ENCODE results near the gene MAPK8IP3.

Gene MAPK8IP3

DNA sequence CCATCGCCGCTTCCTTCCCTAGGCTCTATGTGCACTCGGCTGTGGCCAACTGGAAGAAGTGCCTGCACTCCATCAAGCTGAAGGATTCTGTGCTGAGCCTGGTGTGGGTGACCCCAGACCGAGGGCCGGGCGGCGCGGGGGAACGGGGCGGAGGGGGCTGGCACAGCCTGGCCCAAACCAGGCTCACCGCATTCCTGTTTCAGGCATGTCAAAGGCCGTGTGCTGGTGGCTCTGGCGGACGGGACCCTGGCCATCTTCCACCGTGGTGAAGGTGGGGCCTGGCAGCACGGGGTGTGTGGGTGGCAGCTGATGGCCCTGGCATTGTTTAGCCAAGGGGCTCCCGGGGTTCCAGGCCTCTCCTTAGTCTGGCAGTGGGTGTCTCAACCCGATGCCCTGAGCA, 60.7 kb downstream of the MAPK8IP3 start:
- H3K27me3 ChIP-seq (ENCODE audit: insufficient read depth, low read length, poor library complexity), result no peaks in the 10 kb centered on the region
- no peak overlapping the region for H3K4me2 ChIP-seq (ENCODE audit: low read length)
- no peaks in the 10 kb centered on the region for H3K79me1 ChIP-seq (ENCODE audit: low read length)
- H4K8ac ChIP-seq (ENCODE audit: low read depth, low read length), result no peak overlapping the region
- H2BK120ac ChIP-seq (ENCODE audit: low read depth, low read length), result no peak overlapping the region
- H3K27ac ChIP-seq (ENCODE audit: low read depth, low read length), result no peak overlapping the region
- H3K4me3 ChIP-seq (ENCODE audit: low read length), result no peak overlapping the region
- H2AK5ac ChIP-seq (ENCODE audit: low read length), result no peak overlapping the region
- H3K4me1 ChIP-seq (ENCODE audit: control insufficient read depth, low read depth, low read length), result no peaks in the 10 kb centered on the region
- H3K36me3 ChIP-seq (ENCODE audit: control insufficient read depth, insufficient read depth, low read length), result no peaks in the 10 kb centered on the region
- H4K5ac ChIP-seq (ENCODE audit: low read length), result no peak overlapping the region
- no peak for DNase-seq
- H3K18ac ChIP-seq (ENCODE audit: low read length), result no peak overlapping the region
- H2BK5ac ChIP-seq (ENCODE audit: low read length), result no peak overlapping the region
- no peak overlapping the region for H3K9ac ChIP-seq (ENCODE audit: low read length)
- H3K23ac ChIP-seq (ENCODE audit: low read length), result no peak overlapping the region
- no peak overlapping the region for H3K4ac ChIP-seq (ENCODE audit: low read depth, low read length)
- H3K79me2 ChIP-seq (ENCODE audit: control insufficient read depth, insufficient read depth, low read length), result no peaks in the 10 kb centered on the region
- no peak overlapping the region for H2BK15ac ChIP-seq (replicated peaks; ENCODE audit: low read depth)
- no peak overlapping the region for H3K56ac ChIP-seq (ENCODE audit: low read length)
- no CpG with 5 or more reads among the region's 18 CpGs for WGBS (ENCODE audit: extremely low coverage, insufficient coverage, low lambda C conversion rate)

GRCh38 chr16:1767116-1767994, 61.4 kb downstream of the MAPK8IP3 start:
- H3K36me3 ChIP-seq (ENCODE audit: control insufficient read depth, insufficient read depth, low read length), result no peaks in the 10 kb centered on the region
- no peak overlapping the region for H3K9ac ChIP-seq (ENCODE audit: low read length)
- WGBS (ENCODE audit: extremely low coverage, insufficient coverage, low lambda C conversion rate), result no CpG with 5 or more reads among the region's 42 CpGs
- H2AK5ac ChIP-seq (ENCODE audit: low read length), result no peak overlapping the region
- no peak overlapping the region for H4K8ac ChIP-seq (ENCODE audit: low read depth, low read length)
- no peak overlapping the region for H3K18ac ChIP-seq (ENCODE audit: low read length)
- no peak overlapping the region for H3K4ac ChIP-seq (ENCODE audit: low read depth, low read length)
- peaks cover 2% of the 10 kb centered on the region for H3K79me1 ChIP-seq (ENCODE audit: low read length)
- H4K5ac ChIP-seq (ENCODE audit: low read length), result no peak overlapping the region
- no peak overlapping the region for H3K4me2 ChIP-seq (ENCODE audit: low read length)
- no peak overlapping the region for H3K27ac ChIP-seq (ENCODE audit: low read depth, low read length)
- no peaks in the 10 kb centered on the region for H3K27me3 ChIP-seq (ENCODE audit: insufficient read depth, low read length, poor library complexity)
- H2BK15ac ChIP-seq (replicated peaks; ENCODE audit: low read depth), result no peak overlapping the region
- no peak overlapping the region for H2BK120ac ChIP-seq (ENCODE audit: low read depth, low read length)
- no peaks in the 10 kb centered on the region for H3K4me1 ChIP-seq (ENCODE audit: control insufficient read depth, low read depth, low read length)
- H2BK5ac ChIP-seq (ENCODE audit: low read length), result no peak overlapping the region
- H3K79me2 ChIP-seq (ENCODE audit: control insufficient read depth, insufficient read depth, low read length), result peaks cover 5% of the 10 kb centered on the region
- H3K4me3 ChIP-seq (ENCODE audit: low read length), result no peak overlapping the region
- H3K56ac ChIP-seq (ENCODE audit: low read length), result no peak overlapping the region
- no peak for DNase-seq
- H3K23ac ChIP-seq (ENCODE audit: low read length), result no peak overlapping the region

DNA sequence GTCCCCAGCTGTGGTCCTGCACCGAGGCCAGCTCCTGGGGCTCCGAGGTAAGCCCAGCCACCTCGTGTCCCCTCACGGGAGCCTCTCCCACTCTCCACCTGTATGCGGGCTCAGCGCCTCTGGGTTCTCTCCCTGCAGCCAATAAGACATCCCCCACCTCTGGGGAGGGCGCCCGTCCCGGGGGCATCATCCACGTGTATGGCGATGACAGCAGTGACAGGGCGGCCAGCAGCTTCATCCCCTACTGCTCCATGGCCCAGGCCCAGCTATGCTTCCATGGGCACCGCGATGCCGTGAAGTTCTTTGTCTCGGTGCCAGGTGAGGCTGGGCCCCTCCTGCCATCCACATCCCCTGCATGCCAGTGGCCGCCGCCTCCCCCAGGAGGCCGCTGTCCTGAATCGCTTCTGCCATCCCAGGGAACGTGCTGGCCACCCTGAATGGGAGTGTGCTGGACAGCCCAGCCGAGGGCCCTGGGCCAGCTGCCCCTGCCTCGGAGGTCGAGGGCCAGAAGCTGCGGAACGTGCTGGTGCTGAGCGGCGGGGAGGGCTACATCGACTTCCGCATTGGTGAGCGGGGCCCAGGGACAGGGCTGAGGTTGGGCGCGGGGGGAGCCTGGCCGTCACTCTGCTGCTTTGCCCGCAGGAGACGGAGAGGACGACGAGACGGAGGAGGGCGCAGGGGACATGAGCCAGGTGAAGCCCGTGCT, 62.2 kb downstream of the MAPK8IP3 start:
- H3K4me2 ChIP-seq (ENCODE audit: low read length), result no peak overlapping the region
- H4K5ac ChIP-seq (ENCODE audit: low read length), result no peak overlapping the region
- no peak overlapping the region for H3K4ac ChIP-seq (ENCODE audit: low read depth, low read length)
- no peak overlapping the region for H2BK15ac ChIP-seq (replicated peaks; ENCODE audit: low read depth)
- no CpG with 5 or more reads among the region's 41 CpGs for WGBS (ENCODE audit: extremely low coverage, insufficient coverage, low lambda C conversion rate)
- H3K23ac ChIP-seq (ENCODE audit: low read length), result no peak overlapping the region
- H3K4me3 ChIP-seq (ENCODE audit: low read length), result no peak overlapping the region
- no peak overlapping the region for H2BK120ac ChIP-seq (ENCODE audit: low read depth, low read length)
- DNase-seq, result no peak
- H3K56ac ChIP-seq (ENCODE audit: low read length), result no peak overlapping the region
- H2BK5ac ChIP-seq (ENCODE audit: low read length), result no peak overlapping the region
- H3K79me2 ChIP-seq (ENCODE audit: control insufficient read depth, insufficient read depth, low read length), result peaks cover 11% of the 10 kb centered on the region
- no peaks in the 10 kb centered on the region for H3K27me3 ChIP-seq (ENCODE audit: insufficient read depth, low read length, poor library complexity)
- no peak overlapping the region for H2AK5ac ChIP-seq (ENCODE audit: low read length)
- H3K18ac ChIP-seq (ENCODE audit: low read length), result no peak overlapping the region
- H3K9ac ChIP-seq (ENCODE audit: low read length), result no peak overlapping the region
- H3K36me3 ChIP-seq (ENCODE audit: control insufficient read depth, insufficient read depth, low read length), result no peaks in the 10 kb centered on the region
- no peaks in the 10 kb centered on the region for H3K4me1 ChIP-seq (ENCODE audit: control insufficient read depth, low read depth, low read length)
- peaks cover 2% of the 10 kb centered on the region for H3K79me1 ChIP-seq (ENCODE audit: low read length)
- no peak overlapping the region for H4K8ac ChIP-seq (ENCODE audit: low read depth, low read length)
- no peak overlapping the region for H3K27ac ChIP-seq (ENCODE audit: low read depth, low read length)

GRCh38 chr16:1768767-1769401, 62.9 kb downstream of the MAPK8IP3 start:
- Histone ChIP-seq H3K79me2 (ENCODE audit: control insufficient read depth, insufficient read depth, low read length) (peaks cover 11% of the 10 kb centered on the region), H4K5ac (ENCODE audit: low read length) (no peak overlapping the region), H2AK5ac (ENCODE audit: low read length) (no peak overlapping the region), H3K36me3 (ENCODE audit: control insufficient read depth, insufficient read depth, low read length) (no peaks in the 10 kb centered on the region), H3K4me2 (ENCODE audit: low read length) (no peak overlapping the region), H3K27ac (ENCODE audit: low read depth, low read length) (no peak overlapping the region), H3K4ac (ENCODE audit: low read depth, low read length) (no peak overlapping the region), H3K27me3 (ENCODE audit: insufficient read depth, low read length, poor library complexity) (no peaks in the 10 kb centered on the region), H2BK5ac (ENCODE audit: low read length) (no peak overlapping the region), H3K23ac (ENCODE audit: low read length) (no peak overlapping the region), H4K8ac (ENCODE audit: low read depth, low read length) (no peak overlapping the region), H3K18ac (ENCODE audit: low read length) (no peak overlapping the region), H3K4me1 (ENCODE audit: control insufficient read depth, low read depth, low read length) (no peaks in the 10 kb centered on the region), H3K56ac (ENCODE audit: low read length) (no peak overlapping the region), H3K4me3 (ENCODE audit: low read length) (no peak overlapping the region), H3K9ac (ENCODE audit: low read length) (no peak overlapping the region), H3K79me1 (ENCODE audit: low read length) (peaks cover 3% of the 10 kb centered on the region), H2BK120ac (ENCODE audit: low read depth, low read length) (no peak overlapping the region), H2BK15ac (replicated peaks; ENCODE audit: low read depth) (no peak overlapping the region)
- DNase-seq, result no peak
- no CpG with 5 or more reads among the region's 26 CpGs for WGBS (ENCODE audit: extremely low coverage, insufficient coverage, low lambda C conversion rate)

GRCh38 chr16:1769402-1770300, 63.7 kb downstream of the MAPK8IP3 start:
- Histone ChIP-seq H3K27ac (ENCODE audit: low read depth, low read length) (no peak overlapping the region), H3K4ac (ENCODE audit: low read depth, low read length) (no peak overlapping the region), H3K18ac (ENCODE audit: low read length) (no peak overlapping the region), H2AK5ac (ENCODE audit: low read length) (no peak overlapping the region), H3K4me2 (ENCODE audit: low read length) (no peak overlapping the region), H3K56ac (ENCODE audit: low read length) (no peak overlapping the region), H3K23ac (ENCODE audit: low read length) (no peak overlapping the region), H4K8ac (ENCODE audit: low read depth, low read length) (no peak overlapping the region), H3K27me3 (ENCODE audit: insufficient read depth, low read length, poor library complexity) (no peaks in the 10 kb centered on the region), H3K4me1 (ENCODE audit: control insufficient read depth, low read depth, low read length) (no peaks in the 10 kb centered on the region), H4K5ac (ENCODE audit: low read length) (no peak overlapping the region), H2BK15ac (replicated peaks; ENCODE audit: low read depth) (no peak overlapping the region), H2BK5ac (ENCODE audit: low read length) (no peak overlapping the region), H3K4me3 (ENCODE audit: low read length) (no peak overlapping the region), H3K79me1 (ENCODE audit: low read length) (peaks cover 7% of the 10 kb centered on the region), H3K9ac (ENCODE audit: low read length) (no peak overlapping the region), H3K79me2 (ENCODE audit: control insufficient read depth, insufficient read depth, low read length) (peaks cover 11% of the 10 kb centered on the region), H3K36me3 (ENCODE audit: control insufficient read depth, insufficient read depth, low read length) (no peaks in the 10 kb centered on the region), H2BK120ac (ENCODE audit: low read depth, low read length) (no peak overlapping the region)
- DNase-seq, result no peak
- WGBS (ENCODE audit: extremely low coverage, insufficient coverage, low lambda C conversion rate), result no CpG with 5 or more reads among the region's 27 CpGs
